Measurements from ENCODE around the gene FADS2.

Gene FADS2

DNA sequence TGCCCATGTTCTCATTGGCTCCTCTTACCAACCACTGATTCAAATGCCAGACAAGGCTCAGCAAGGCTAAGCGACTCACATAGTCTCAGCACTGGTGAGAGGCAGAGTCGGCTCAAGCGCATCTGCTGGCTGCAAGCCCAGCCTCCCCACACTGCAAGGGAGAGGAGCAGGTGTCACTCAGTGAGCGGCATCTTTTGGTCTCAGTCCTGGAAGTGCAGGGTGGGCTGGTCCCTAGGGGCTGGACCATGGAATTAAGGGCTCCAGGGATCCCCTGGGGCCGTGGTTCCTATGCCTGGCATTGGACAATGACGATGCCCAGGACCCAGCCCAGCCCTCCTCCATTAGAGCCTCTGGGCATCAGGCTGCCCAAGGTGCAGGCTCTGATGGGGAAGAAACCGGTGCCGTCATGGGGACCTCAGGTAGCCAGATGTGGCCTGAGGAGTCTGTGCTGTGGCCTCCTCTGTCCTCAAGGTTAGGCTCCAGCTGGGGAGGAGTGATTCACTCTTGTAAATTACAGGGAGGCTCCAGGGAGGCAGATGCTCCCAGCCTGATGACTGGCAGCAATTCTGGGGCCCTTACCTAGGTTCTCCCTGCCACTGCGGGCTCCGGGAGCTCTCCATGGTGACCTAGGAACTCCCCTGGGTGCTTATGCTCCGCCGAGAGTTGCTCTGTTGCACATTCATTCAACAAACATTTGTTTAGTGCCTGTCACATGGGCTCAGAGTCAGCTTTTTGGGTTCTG lies 28.0 kb downstream of the FADS2 start:
- H3K4me1 Mint-ChIP-seq (ENCODE audit: low read depth): no peaks in the 10 kb centered on the region
- H3K36me3 Mint-ChIP-seq (ENCODE audit: low read depth): no peaks in the 10 kb centered on the region
- no peak overlapping the region for H3K4me3 Mint-ChIP-seq
- no peak for DNase-seq
- no peak overlapping the region for H3K27ac Mint-ChIP-seq
- no peaks in the 10 kb centered on the region for H3K27me3 Mint-ChIP-seq
- no peaks in the 10 kb centered on the region for H3K9me3 Mint-ChIP-seq

DNA sequence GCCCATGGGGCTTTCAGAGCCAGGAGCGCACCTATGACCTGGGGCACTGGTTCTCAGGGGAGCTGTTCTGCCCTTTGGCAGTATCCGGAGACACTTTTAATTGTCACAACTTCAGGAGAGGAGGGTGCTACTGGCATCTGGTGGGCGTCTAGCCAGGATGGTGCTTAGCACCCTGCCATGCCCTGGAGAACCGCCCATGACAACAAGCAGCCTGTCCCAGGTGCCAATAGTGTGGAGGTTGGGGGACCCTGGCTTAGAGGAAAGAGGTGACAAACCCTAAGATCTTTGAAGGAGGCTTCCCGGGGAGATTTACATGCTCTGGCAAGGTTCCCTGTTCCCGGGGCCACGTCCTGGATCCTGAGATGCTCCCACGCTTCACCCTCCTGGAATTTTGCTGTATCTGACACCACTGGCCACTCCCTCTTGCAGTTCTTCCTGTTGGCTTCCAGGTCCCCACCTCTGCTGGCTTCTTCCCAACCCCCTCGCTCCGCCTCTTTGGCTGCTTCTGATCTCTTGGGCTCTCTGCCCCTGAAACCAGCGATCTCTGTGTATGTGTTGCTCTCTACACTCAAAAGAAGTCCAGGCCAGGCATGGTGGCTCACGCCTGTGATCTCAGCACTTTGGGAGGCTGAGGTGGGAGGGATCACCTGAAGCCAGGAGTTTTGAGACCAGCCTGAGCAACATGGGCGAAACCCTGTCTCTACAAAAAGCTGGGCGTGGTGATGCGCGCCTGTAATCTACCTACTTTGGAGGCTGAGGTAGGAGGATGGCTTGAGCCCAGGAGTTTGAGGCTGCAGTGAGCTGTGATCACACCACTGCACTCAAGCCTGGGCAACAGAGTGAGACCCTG lies 32.2 kb downstream of the FADS2 start:
- H3K4me3 Mint-ChIP-seq: no peak overlapping the region
- no peak for DNase-seq
- H3K36me3 Mint-ChIP-seq (ENCODE audit: low read depth): no peaks in the 10 kb centered on the region
- no peaks in the 10 kb centered on the region for H3K27me3 Mint-ChIP-seq
- no peaks in the 10 kb centered on the region for H3K4me1 Mint-ChIP-seq (ENCODE audit: low read depth)
- no peak overlapping the region for H3K27ac Mint-ChIP-seq
- H3K9me3 Mint-ChIP-seq: no peaks in the 10 kb centered on the region

GRCh38 chr11:61861634-61862033 lies 33.5 kb downstream of the FADS2 start:
- H3K27ac Mint-ChIP-seq: no peak overlapping the region
- no peaks in the 10 kb centered on the region for H3K9me3 Mint-ChIP-seq
- no peaks in the 10 kb centered on the region for H3K27me3 Mint-ChIP-seq
- H3K36me3 Mint-ChIP-seq (ENCODE audit: low read depth): no peaks in the 10 kb centered on the region
- no peak for DNase-seq
- H3K4me1 Mint-ChIP-seq (ENCODE audit: low read depth): no peaks in the 10 kb centered on the region
- no peak overlapping the region for H3K4me3 Mint-ChIP-seq

GRCh38 chr11:61862714-61863547 lies 34.8 kb downstream of the FADS2 start:
- H3K27ac Mint-ChIP-seq: no peak overlapping the region
- no peak overlapping the region for H3K4me3 Mint-ChIP-seq
- H3K9me3 Mint-ChIP-seq: no peaks in the 10 kb centered on the region
- DNase-seq: no peak
- no peaks in the 10 kb centered on the region for H3K4me1 Mint-ChIP-seq (ENCODE audit: low read depth)
- H3K27me3 Mint-ChIP-seq: no peaks in the 10 kb centered on the region
- H3K36me3 Mint-ChIP-seq (ENCODE audit: low read depth): no peaks in the 10 kb centered on the region

DNA sequence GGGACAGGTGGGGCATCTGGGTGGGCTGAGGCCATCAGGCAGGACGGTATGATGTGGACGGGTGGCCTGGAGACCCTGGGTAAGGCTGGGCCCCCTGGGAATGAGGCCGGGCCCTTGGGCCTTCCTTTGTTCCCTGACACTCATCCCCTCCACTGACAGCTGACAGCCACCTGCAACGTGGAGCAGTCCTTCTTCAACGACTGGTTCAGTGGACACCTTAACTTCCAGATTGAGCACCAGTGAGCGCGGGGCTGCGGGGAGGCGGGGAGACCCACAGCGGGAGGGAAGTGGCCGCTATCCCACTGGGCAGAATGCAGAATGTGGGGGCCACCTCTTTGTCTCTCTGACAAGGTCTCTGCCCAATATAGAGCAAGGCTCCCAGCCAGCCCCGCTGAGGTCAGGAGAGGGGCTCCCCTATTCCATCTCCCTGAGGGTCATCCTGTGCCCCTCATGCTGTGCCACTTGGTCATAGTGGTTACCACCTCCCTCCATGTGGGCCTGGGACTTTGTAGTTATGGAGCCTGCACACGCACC lies 35.5 kb downstream of the FADS2 start:
- Mint-ChIP-seq H3K4me3 (no peak overlapping the region), H3K36me3 (ENCODE audit: low read depth) (no peaks in the 10 kb centered on the region), H3K9me3 (no peaks in the 10 kb centered on the region), H3K4me1 (ENCODE audit: low read depth) (no peaks in the 10 kb centered on the region), H3K27ac (no peak overlapping the region), H3K27me3 (no peaks in the 10 kb centered on the region)
- DNase-seq: no peak

- Mint-ChIP-seq H3K9me3 (no peaks in the 10 kb centered on the region), H3K4me1 (ENCODE audit: low read depth) (no peaks in the 10 kb centered on the region), H3K27ac (no peak overlapping the region), H3K36me3 (ENCODE audit: low read depth) (no peaks in the 10 kb centered on the region), H3K4me3 (no peak overlapping the region), H3K27me3 (no peaks in the 10 kb centered on the region)
- DNase-seq: no peak
Observed at GRCh38 chr11:61864814-61865775, 37.0 kb downstream of the FADS2 start.

GRCh38 chr11:61866231-61866957 lies 38.3 kb downstream of the FADS2 start:
- H3K27ac Mint-ChIP-seq: no peak overlapping the region
- peaks cover 5% of the 10 kb centered on the region for H3K4me1 Mint-ChIP-seq (ENCODE audit: low read depth)
- peaks cover 3% of the 10 kb centered on the region for H3K27me3 Mint-ChIP-seq
- DNase-seq: no peak
- no peaks in the 10 kb centered on the region for H3K36me3 Mint-ChIP-seq (ENCODE audit: low read depth)
- no peaks in the 10 kb centered on the region for H3K9me3 Mint-ChIP-seq
- H3K4me3 Mint-ChIP-seq: no peak overlapping the region

DNA sequence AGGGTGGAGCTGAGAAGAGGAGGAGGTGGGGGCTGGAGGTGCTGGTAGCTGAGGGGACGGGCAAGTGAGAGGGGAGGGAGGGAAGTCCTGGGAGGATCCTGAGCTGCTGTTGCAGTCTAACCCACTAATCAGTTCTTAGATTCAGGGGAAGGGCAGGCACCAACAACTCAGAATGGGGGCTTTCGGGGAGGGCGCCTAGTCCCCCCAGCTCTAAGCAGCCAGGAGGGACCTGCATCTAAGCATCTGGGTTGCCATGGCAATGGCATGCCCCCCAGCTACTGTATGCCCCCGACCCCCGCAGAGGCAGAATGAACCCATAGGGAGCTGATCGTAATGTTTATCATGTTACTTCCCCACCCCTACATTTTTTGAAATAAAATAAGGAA lies 38.9 kb downstream of the FADS2 start:
- no peak overlapping the region for H3K27ac Mint-ChIP-seq
- no peaks in the 10 kb centered on the region for H3K9me3 Mint-ChIP-seq
- H3K36me3 Mint-ChIP-seq (ENCODE audit: low read depth): no peaks in the 10 kb centered on the region
- no peak for DNase-seq
- peaks cover 3% of the 10 kb centered on the region for H3K27me3 Mint-ChIP-seq
- H3K4me1 Mint-ChIP-seq (ENCODE audit: low read depth): peaks cover 5% of the 10 kb centered on the region
- H3K4me3 Mint-ChIP-seq: no peak overlapping the region

DNA sequence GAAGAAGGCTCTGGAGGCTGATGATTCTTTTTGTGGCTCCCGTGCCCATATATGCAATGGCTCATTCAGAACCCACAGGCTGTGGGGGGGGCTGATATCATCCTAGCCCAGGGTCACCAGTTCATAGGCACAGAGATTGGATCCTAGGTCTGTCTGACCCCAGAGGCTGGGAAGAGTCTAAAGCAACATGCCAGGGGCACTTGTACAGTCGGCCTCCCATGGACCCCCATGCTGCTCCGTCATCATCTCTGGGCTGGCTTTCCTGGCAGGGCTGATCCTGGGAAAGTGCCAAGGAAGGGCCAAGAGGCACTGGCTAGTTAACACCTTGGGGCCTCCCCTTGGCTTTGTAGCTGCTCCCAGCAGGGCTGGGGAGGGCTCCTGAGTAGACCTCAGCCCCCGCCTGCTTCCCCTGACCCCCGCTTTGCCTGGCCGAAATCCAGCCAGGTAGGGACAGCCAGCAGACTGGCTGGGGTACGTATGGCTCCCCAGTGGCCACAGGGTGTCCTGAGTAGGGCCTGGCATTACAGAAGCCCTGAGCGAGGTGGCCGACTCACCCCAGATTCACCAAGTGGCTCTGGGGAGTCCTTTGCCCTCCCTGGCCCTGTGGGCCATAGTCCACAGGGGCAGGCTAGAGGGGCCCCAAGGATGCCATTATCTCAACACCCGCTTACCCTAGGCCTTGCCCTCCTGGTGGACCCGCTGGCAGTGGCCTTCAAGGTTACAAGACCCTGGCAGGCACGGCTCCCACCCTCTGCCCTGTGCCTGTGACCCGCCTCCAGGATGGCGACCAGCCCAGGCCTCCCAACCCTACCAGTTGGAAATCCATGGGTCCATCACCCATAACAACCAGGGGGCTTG lies 40.7 kb downstream of the FADS2 start:
- H3K4me3 Mint-ChIP-seq: no peak overlapping the region
- peaks cover 5% of the 10 kb centered on the region for H3K4me1 Mint-ChIP-seq (ENCODE audit: low read depth)
- peaks cover 3% of the 10 kb centered on the region for H3K27me3 Mint-ChIP-seq
- no peak overlapping the region for H3K27ac Mint-ChIP-seq
- no peaks in the 10 kb centered on the region for H3K9me3 Mint-ChIP-seq
- no peaks in the 10 kb centered on the region for H3K36me3 Mint-ChIP-seq (ENCODE audit: low read depth)
- DNase-seq: no peak

DNA sequence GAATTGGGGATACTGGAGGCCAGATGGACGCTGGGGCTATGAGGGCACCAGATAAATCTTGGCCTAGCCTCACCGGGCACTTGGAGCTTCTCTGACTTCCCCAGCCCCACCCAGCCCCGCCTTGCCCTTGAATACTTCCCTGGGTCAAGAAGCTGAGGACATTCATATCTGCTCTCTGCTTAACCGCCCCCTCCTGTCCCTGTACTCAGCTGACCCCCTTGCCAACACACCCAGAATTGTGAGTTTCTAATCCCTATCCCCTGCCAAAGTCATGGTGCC lies 41.3 kb downstream of the FADS2 start:
- Mint-ChIP-seq H3K36me3 (ENCODE audit: low read depth) (no peaks in the 10 kb centered on the region), H3K27me3 (peaks cover 3% of the 10 kb centered on the region), H3K4me3 (no peak overlapping the region), H3K4me1 (ENCODE audit: low read depth) (peaks cover 5% of the 10 kb centered on the region), H3K27ac (no peak overlapping the region), H3K9me3 (no peaks in the 10 kb centered on the region)
- DNase-seq: no peak

DNA sequence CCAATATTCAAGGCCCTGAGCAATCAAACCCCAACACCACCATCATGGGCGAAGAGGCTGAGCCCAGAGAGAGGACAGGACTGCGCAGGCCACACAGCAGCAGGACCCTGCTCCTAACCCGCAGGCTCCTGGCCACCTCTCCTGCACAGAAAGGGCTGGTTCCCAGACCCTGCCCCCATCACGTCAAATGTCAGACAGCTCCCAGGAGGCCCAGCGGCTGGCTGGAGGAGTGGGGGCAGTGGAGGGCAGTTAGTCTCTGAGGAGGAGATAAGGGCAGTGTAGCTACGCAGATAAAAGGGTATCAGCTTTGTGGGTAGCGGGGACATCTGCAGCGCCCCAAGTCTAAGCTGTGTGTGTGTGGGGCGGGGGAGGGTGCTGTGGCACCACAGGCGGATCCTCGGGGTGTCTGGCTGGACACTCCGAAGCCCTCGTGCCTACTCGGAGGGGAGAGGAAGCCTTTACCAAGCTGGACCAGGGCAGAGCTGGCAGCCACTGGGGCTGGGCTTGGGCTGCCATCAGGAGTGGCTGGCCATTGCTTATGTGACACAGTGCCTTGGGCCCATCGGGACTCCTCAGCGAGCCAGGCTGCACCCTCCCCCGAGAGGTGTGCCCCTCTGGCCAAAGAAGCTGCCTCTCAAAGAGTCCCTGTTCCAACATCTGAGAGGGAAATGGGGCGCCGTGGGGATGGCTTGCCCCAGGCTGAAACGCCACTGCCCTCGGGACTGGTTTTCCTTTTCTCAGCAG lies 41.8 kb downstream of the FADS2 start:
- Mint-ChIP-seq H3K4me1 (ENCODE audit: low read depth) (peaks cover 5% of the 10 kb centered on the region), H3K27ac (no peak overlapping the region)

DNA sequence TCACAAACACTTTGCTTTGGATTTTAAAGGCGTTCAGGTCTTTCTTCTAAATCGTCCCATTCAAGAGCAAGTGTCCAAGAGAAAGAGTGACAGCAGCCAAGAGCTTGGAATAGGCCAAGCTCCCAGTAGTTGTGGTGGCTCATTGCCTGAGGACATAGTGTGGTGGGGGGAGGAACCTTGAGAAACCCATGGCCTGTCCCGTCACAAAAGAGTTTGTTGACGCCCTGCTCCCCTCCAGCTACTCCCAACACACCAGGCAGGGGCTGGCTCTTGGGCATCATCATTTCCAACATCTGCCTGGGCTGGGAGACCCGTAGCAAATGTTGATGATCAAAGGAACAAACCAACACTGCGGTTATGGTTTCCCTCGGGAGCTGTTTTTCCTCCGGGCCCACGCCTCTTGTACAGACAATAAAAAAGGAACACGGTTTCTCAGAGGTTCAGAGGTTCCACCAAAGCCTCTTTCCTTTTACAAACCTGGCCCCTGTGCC lies 42.5 kb downstream of the FADS2 start:
- Mint-ChIP-seq H3K27me3 (peaks cover 3% of the 10 kb centered on the region), H3K27ac (no peak overlapping the region), H3K9me3 (no peaks in the 10 kb centered on the region), H3K4me3 (no peak overlapping the region), H3K4me1 (ENCODE audit: low read depth) (peaks cover 5% of the 10 kb centered on the region), H3K36me3 (ENCODE audit: low read depth) (no peaks in the 10 kb centered on the region)
- no peak for DNase-seq

More for the DNA sequence above, 41.8 kb downstream of the FADS2 start:
- no peak for DNase-seq
- Mint-ChIP-seq H3K4me3 (no peak overlapping the region), H3K36me3 (ENCODE audit: low read depth) (no peaks in the 10 kb centered on the region), H3K27me3 (peaks cover 3% of the 10 kb centered on the region), H3K9me3 (no peaks in the 10 kb centered on the region)
